ENCODE results near the gene CHD5. TPM values are rescaled to one million over a fixed set of nuclear protein-coding genes. Genes with fewer than 3 reads are reported as not detected.

The CHD5 gene
- total RNA-seq, 1 experiment from 2014 or later, result 2.4 TPM

DNA sequence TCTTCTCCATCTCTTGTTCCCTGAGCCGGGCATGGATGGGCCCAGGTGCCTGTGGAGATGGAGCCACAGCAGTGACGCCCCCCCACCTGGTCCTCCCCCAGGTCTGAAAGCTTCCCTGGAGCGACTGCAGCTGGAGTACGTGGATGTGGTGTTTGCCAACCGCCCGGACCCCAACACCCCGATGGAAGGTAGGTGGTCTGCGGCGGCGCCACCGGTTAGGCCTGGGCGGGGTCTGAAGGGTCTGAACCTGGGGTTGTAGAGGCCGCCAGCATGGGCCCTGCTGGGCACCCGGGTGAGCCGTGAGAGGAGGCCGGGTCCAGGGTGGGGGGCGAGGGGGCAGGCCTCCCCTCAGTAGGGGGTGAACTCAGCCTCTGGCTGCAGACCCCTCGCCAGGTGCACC, 89.8 kb downstream of the CHD5 start:
- no peaks in the 10 kb centered on the region for H3K27me3 Mint-ChIP-seq (ENCODE audit: low read depth)
- no peaks in the 10 kb centered on the region for H3K9me3 Mint-ChIP-seq
- POLR2A ChIA-PET, result no interaction called here
- ATAC-seq (no peak), DNase-seq (ENCODE audit: low spot score) (no peak)
- H3K36me3 Mint-ChIP-seq, result no peaks in the 10 kb centered on the region
- H3K4me1 Mint-ChIP-seq, result no peaks in the 10 kb centered on the region
- H3K4me3 Mint-ChIP-seq, result no peak overlapping the region
- no peak overlapping the region for H3K27ac Mint-ChIP-seq
- TF ChIP-seq SMAD3 (CRISPR knock-in tag; IDR thresholded peaks at IDR 0.05; ENCODE audit: borderline replicate concordance) (no peak), MXD4 (CRISPR knock-in tag; IDR thresholded peaks at IDR 0.05; ENCODE audit: borderline replicate concordance) (no peak), ZNF396 (CRISPR knock-in tag; IDR thresholded peaks at IDR 0.05; ENCODE audit: borderline replicate concordance) (no peak), CREB1 (CRISPR knock-in tag; IDR thresholded peaks at IDR 0.05) (no peak), JUN (CRISPR knock-in tag; IDR thresholded peaks at IDR 0.05) (no peak), FOXJ3 (CRISPR knock-in tag; IDR thresholded peaks at IDR 0.05; ENCODE audit: borderline replicate concordance) (no peak), SP1 (CRISPR knock-in tag; conservative IDR thresholded peaks at IDR 0.05) (no peak), ZBTB21 (CRISPR knock-in tag; IDR thresholded peaks at IDR 0.05; ENCODE audit: borderline replicate concordance) (no peak), FOXP1 (CRISPR knock-in tag; IDR thresholded peaks at IDR 0.05; ENCODE audit: borderline replicate concordance) (no peak), NR2C2 (CRISPR knock-in tag; IDR thresholded peaks at IDR 0.05) (no peak), EMX1 (CRISPR knock-in tag; IDR thresholded peaks at IDR 0.05) (no peak), CBFB (CRISPR knock-in tag; IDR thresholded peaks at IDR 0.05; ENCODE audit: low read depth) (no peak)
- TF ChIP-seq, protein P1, sequence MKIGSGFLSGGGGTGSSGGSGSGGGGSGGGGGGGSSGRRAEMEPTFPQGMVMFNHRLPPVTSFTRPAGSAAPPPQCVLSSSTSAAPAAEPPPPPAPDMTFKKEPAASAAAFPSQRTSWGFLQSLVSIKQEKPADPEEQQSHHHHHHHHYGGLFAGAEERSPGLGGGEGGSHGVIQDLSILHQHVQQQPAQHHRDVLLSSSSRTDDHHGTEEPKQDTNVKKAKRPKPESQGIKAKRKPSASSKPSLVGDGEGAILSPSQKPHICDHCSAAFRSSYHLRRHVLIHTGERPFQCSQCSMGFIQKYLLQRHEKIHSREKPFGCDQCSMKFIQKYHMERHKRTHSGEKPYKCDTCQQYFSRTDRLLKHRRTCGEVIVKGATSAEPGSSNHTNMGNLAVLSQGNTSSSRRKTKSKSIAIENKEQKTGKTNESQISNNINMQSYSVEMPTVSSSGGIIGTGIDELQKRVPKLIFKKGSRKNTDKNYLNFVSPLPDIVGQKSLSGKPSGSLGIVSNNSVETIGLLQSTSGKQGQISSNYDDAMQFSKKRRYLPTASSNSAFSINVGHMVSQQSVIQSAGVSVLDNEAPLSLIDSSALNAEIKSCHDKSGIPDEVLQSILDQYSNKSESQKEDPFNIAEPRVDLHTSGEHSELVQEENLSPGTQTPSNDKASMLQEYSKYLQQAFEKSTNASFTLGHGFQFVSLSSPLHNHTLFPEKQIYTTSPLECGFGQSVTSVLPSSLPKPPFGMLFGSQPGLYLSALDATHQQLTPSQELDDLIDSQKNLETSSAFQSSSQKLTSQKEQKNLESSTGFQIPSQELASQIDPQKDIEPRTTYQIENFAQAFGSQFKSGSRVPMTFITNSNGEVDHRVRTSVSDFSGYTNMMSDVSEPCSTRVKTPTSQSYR (CRISPR knock-in tag; IDR thresholded peaks at IDR 0.05), result no peak
- TF ChIP-seq, protein P2, sequence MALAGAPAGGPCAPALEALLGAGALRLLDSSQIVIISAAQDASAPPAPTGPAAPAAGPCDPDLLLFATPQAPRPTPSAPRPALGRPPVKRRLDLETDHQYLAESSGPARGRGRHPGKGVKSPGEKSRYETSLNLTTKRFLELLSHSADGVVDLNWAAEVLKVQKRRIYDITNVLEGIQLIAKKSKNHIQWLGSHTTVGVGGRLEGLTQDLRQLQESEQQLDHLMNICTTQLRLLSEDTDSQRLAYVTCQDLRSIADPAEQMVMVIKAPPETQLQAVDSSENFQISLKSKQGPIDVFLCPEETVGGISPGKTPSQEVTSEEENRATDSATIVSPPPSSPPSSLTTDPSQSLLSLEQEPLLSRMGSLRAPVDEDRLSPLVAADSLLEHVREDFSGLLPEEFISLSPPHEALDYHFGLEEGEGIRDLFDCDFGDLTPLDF (CRISPR knock-in tag; IDR thresholded peaks at IDR 0.05), result no peak
- TF ChIP-seq, protein P3, sequence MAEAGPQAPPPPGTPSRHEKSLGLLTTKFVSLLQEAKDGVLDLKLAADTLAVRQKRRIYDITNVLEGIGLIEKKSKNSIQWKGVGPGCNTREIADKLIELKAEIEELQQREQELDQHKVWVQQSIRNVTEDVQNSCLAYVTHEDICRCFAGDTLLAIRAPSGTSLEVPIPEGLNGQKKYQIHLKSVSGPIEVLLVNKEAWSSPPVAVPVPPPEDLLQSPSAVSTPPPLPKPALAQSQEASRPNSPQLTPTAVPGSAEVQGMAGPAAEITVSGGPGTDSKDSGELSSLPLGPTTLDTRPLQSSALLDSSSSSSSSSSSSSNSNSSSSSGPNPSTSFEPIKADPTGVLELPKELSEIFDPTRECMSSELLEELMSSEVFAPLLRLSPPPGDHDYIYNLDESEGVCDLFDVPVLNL (CRISPR knock-in tag; IDR thresholded peaks at IDR 0.05; ENCODE audit: borderline replicate concordance, low read depth), result no peak
- TF ChIP-seq, protein P4, sequence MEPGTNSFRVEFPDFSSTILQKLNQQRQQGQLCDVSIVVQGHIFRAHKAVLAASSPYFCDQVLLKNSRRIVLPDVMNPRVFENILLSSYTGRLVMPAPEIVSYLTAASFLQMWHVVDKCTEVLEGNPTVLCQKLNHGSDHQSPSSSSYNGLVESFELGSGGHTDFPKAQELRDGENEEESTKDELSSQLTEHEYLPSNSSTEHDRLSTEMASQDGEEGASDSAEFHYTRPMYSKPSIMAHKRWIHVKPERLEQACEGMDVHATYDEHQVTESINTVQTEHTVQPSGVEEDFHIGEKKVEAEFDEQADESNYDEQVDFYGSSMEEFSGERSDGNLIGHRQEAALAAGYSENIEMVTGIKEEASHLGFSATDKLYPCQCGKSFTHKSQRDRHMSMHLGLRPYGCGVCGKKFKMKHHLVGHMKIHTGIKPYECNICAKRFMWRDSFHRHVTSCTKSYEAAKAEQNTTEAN (CRISPR knock-in tag; IDR thresholded peaks at IDR 0.05), result no peak
- TF ChIP-seq, protein P5, sequence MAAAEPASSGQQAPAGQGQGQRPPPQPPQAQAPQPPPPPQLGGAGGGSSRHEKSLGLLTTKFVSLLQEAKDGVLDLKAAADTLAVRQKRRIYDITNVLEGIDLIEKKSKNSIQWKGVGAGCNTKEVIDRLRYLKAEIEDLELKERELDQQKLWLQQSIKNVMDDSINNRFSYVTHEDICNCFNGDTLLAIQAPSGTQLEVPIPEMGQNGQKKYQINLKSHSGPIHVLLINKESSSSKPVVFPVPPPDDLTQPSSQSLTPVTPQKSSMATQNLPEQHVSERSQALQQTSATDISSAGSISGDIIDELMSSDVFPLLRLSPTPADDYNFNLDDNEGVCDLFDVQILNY (CRISPR knock-in tag; IDR thresholded peaks at IDR 0.05), result no peak
- TF ChIP-seq, protein P6, sequence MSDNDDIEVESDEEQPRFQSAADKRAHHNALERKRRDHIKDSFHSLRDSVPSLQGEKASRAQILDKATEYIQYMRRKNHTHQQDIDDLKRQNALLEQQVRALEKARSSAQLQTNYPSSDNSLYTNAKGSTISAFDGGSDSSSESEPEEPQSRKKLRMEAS (CRISPR knock-in tag; IDR thresholded peaks at IDR 0.05), result no peak
- TF ChIP-seq, protein P7, sequence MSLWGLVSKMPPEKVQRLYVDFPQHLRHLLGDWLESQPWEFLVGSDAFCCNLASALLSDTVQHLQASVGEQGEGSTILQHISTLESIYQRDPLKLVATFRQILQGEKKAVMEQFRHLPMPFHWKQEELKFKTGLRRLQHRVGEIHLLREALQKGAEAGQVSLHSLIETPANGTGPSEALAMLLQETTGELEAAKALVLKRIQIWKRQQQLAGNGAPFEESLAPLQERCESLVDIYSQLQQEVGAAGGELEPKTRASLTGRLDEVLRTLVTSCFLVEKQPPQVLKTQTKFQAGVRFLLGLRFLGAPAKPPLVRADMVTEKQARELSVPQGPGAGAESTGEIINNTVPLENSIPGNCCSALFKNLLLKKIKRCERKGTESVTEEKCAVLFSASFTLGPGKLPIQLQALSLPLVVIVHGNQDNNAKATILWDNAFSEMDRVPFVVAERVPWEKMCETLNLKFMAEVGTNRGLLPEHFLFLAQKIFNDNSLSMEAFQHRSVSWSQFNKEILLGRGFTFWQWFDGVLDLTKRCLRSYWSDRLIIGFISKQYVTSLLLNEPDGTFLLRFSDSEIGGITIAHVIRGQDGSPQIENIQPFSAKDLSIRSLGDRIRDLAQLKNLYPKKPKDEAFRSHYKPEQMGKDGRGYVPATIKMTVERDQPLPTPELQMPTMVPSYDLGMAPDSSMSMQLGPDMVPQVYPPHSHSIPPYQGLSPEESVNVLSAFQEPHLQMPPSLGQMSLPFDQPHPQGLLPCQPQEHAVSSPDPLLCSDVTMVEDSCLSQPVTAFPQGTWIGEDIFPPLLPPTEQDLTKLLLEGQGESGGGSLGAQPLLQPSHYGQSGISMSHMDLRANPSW (CRISPR knock-in tag; conservative IDR thresholded peaks at IDR 0.05; ENCODE audit: low read depth), result no peak
- TF ChIP-seq, protein P8, sequence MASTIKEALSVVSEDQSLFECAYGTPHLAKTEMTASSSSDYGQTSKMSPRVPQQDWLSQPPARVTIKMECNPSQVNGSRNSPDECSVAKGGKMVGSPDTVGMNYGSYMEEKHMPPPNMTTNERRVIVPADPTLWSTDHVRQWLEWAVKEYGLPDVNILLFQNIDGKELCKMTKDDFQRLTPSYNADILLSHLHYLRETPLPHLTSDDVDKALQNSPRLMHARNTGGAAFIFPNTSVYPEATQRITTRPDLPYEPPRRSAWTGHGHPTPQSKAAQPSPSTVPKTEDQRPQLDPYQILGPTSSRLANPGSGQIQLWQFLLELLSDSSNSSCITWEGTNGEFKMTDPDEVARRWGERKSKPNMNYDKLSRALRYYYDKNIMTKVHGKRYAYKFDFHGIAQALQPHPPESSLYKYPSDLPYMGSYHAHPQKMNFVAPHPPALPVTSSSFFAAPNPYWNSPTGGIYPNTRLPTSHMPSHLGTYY (CRISPR knock-in tag; IDR thresholded peaks at IDR 0.05), result no peak
- CTCF ChIA-PET, result no interaction called here
